Amniotic stem cell (primary cell): ENCODE results near the gene AZGP1.
A peak's percentile ranks its signal among the peaks of the same experiment; 100 is the strongest.
"Not testable (repeated sequence)": the region's sequence is repeated elsewhere in the genome, so short reads cannot be mapped to it uniquely, and the experiment has no call there.

Source experiments
- DNase-seq: peaks from one replicate; lab custom pipeline; 2025; lab: John Stamatoyannopoulos, UW

The AZGP1 gene

DNA sequence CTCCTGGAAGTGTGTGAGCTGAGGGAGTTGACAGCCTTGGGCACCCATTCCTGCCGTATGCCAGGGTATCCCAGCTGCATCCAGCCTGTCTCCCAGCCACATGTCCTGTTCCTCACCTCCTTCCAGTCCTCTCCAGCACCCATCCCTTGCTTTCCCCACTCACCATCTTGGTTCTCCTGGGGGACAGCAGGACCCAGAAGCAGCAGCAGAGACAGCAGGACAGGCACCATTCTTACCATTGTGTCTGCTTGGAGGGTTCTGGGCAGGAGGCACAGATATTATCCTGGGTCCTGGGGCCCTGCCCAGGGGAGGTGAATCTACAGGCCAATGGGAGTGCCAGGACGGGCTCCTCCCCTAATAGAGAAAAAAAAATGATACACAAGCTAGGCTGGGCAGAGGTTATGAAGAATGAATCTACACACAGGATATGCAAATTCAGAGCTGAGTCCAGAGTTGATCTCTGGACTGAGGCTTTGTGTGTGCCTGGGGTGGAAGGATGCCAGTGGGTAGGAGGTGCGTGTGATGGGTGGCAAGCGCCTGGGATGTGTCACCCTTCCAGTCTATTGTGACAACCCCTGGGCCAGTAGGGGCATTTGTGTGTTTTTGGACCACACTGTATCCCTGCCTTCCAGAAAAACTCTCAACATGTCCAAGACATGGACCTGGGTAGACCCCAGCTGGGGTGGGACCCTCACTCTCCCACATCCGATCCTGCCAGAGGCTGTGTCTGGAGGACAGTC, at the start of gene AZGP1:
Gene AZGP1, minus strand, starts transcription at position 250 of the 740 bp plus-strand sequence. Its CDS starts 11 bp downstream, at position 239.
- DNase-seq: no peak

DNA sequence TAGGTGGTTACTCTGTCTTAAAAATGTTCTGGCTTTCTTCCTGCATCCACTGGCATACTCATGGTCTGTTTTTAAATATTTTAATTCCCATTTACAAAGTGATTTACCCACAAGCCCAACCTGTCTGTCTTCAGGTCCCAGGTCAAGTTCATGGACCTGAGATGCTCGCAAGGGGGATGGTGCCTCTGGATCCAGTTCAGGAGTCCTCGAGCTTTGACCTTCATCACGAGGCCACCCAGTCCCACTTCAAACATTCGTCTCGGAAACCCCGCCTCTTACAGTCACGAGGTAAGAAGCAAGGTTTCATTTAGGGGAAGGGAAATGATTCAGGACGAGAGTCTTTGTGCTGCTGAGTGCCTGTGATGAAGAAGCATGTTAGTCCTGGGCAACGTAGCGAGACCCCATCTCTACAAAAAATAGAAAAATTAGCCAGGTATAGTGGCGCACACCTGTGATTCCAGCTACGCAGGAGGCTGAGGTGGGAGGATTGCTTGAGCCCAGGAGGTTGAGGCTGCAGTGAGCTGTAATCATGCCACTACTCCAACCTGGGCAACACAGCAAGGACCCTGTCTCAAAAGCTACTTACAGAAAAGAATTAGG, 48.3 kb upstream of the AZGP1 start:
- no peak for DNase-seq

DNA sequence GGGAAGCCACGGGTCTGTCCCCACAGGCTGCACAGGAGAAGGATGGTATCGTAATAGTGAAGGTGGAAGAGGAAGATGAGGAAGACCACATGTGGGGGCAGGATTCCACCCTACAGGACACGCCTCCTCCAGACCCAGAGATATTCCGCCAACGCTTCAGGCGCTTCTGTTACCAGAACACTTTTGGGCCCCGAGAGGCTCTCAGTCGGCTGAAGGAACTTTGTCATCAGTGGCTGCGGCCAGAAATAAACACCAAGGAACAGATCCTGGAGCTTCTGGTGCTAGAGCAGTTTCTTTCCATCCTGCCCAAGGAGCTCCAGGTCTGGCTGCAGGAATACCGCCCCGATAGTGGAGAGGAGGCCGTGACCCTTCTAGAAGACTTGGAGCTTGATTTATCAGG, 47.7 kb upstream of the AZGP1 start:
- no peak for DNase-seq

DNA sequence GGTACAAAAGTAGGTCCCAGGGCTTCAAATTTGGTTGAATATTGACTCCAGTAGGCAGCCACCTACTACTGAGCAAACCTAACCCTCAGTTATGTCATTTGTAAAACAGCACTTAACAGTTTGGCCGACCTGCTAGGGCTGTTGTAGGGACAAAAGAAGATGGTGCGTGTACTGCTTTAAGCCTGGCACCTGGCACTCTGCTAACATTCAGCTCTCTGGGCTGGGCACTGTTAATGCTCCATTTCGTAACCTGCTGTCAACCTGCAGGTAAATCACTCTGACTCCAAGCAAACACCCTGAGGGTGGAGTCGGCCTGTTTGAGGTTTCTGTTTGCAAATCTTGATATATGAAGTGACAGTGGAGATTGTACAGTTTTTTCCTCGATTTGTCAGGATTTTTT, 46.8 kb upstream of the AZGP1 start:
- no peak for DNase-seq

DNA sequence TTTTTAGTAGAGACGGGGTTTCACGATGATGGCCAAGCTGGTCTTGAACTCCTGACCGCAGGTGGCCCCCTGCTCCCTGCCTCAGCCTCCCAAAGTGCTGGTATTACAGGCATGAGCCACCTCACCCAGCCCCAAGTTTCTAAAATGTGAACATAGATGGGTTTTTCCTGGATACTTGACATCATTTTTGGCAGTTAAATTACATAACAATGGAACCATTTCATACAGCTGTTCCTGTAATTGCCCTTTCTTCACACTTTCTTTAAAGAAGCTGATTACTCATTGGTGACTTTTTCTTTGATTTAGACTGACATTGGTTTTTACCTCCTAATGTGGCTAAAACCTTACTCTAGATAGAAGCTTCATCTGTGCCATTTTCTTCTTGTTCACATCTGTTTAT, 45.5 kb upstream of the AZGP1 start:
- no peak for DNase-seq

DNA sequence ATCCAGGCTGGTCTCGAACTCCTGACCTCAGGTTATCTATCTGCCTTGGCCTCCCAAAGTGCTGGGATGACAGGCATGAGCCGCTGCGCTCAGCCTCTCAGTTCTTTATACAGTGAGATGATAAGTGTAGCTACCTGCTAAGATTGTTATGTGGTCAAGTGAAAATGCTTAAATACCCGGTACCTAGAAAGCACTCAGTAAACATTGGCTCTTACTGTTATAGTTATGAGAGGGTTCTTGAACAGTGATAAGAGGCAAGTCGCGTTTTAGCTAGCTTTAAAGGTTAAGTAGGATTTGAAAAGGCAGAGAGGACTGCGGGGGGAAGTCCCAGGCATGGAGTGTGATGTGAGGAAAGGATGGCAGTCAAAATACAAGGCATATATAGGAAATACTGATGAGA, 44.1 kb upstream of the AZGP1 start:
- DNase-seq: no peak

DNA sequence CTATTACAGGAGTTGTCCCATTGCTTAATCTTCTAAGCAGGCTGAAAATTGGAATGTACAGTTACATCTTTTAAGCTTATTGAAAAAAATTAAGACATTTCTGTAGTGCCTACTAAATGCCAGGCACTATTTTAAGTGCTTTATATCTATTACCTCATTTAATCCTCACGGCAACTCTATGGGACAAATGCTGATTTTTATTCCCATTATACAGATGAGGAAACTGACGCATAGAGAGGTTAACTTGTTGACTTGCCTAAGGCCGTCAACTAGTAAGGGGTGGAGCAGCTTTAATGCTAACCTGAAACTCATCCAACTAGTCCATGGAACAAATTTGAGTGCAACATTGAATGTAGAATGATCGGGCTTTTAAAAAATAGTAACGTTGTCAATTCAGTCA, 42.0 kb upstream of the AZGP1 start:
- DNase-seq: no peak

DNA sequence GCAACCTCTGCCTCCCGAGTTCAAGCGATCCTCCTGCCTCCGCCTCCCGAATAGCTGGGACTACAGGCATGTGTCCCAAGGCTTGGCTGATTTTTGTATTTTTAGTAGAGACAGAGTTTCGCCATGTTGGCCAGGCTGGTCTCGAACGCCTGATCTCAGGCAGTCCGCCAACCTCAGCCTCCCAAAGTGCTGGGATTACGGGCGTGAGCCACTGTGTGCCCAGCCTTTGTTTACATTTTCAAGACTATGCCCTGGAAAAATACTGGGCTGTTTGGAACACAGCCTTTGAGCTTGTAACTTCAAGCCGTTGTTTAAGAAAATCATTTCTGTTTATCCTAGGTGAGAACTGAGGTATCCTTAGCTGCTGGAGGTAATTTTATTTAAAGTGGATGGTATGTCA, 41.5 kb upstream of the AZGP1 start:
- no peak for DNase-seq

DNA sequence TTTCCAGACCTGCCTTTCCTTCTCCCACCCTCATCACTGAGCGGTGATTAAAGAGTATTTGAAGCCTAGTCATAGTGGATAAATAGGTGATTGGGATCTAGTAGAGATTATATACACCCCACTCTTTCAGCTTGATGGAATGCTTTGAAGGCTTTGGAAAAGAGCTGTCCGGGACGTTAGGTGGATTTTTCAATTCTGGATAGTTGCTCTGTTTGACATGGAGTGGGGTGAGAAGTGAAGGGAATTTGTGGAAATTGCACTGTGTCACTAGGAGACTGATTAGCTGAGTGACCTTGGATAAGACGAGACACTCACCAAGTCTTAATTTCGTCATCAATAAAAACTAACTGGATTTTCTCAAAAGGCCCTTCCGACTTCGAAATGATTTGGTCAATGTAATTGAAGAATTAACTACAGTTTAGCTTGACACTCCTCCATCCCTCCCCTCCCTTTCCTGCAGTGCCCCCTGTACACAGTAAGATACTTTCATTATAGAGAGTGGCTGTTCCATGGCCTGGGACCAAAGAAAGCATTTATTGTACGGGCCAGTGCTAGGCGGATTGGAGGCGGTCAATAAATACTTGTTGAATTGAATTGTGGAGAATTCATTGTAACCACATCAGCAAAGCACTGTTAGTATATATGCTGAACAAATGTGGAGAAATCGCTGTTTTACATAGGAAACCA, 40.5 kb upstream of the AZGP1 start:
- DNase-seq: no peak

DNA sequence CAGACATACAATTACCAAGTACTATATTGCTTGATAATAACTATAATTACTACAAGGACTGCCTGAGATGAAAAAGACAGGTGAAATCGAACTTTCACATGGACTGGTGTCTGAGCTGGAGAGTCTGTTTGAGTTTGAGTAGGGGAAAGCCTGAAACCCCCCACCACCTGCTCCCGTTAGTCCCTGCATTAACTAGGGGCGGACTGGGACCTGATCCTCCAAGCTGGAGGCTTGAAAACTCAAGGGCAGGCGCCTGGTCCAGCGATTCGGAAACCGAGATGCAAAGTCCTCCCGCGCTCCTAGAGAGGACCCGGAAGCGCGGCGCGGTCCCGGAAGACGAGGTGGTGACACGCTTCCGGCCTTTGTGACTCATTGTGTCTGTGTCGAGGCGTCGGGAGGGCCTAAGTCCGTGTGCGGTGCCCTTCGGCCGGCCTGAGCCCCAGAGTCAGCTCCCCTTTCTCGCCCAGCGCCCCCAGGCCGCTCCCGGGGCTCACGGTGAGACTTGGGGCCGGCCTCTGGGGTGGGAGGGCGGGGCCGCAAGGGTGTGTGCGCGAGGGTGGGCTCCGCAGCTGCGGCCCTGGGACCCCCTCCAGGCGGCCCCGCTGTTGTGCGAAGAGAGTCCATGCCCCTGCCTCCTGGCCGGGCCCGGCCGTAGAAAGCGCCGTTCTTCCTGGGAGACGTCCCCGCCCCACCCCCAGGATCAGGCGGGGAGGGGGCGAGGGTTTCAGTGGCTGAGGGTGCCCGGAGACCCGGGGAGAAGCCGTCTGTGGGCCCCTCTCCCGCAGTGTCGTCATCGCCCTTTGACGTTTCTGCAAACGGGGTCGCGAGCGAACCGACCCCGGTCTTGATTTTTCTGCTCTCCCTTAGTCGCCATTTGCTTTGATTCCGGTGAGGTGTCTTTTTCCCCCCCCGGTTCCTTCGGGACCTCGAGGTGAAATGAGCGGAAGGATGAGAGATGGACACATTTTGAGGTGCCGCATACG, 39.7 kb upstream of the AZGP1 start, which contains the start of gene ZKSCAN1:
Gene ZKSCAN1, plus strand, starts transcription at position 365 of the 983 bp plus-strand sequence. CDS start 7,911 bp downstream, outside the sequence.
- DNase-seq: peak; percentile 85

DNA sequence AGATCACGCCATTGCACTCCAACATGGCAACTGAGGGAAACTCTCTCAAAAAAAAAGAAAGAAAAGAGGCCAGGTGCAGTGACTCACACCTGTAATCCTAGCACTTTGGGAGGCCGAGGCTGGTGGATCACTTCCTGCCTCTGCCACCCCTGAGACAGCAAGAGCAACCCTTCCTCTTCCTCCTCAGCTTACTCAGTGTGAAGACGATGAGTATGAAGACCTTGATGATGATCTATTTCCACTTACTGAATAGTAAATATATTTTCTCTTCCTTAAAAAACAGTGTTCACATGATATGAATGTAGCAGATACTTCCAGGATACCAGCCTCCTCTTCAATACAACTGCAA, 37.5 kb upstream of the AZGP1 start:
- DNase-seq: no peak

DNA sequence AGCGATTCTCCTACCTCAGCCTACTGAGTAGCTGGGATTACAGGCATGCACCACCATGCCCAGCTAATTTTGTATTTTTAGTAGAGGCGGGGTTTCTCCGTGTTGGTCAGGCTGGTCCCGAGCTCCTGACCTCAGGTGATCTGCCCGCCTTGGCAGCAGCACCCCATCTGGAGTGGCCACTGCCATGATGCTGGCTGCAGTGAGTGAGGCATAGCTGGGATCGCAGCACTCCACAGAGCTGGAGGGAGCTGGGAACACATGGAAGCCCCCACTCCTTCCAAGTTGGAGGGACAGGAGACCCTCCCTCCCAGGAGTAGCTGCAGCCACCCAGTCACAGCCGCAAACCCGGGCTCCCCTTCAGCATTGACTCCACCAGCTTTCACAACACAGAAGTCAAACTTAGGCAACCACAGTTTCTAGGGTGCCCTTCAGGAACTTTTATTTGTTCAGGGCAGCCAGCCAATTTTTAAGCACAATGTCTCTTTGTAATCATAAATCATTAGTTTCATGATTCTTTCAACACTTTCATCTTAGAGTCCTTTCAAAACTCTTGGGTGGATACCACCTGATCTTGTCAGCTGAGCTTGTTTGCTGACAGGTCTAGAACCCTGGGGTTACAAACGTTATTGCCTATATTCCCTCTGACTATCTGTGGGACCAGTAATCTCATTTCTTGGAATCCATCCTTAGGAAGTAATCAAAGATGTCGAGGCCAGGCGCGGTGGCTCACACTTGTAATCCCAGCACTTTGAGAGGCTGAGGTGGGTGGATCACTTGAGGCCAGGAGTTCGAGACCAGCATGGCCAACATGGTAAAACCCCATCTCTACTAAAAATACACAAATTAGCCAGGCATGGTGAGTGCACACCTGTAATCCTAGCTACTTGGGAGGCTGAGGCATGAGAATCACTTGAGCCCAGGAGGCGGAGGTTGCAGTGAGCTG, 36.8 kb upstream of the AZGP1 start:
- DNase-seq: not testable (repeated sequence)

DNA sequence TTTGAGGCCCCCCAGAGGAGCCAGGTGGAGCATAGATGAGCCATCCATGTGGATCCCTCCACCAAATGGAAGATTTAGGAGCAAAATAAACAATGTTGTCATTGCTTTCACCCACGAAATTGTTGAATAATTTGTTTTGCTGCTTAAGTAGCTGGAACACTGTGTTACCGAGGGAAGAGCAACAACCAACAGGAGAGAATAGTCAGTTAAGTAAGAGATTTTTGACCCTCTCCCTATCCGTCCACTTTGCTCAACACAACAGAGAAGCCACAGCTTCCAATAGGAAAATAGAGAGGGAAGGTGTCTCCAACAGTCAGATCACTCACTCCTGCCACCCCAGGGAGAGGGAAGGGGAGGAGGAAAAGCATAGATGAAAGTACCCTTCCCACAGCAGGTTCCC, 35.7 kb upstream of the AZGP1 start:
- no peak for DNase-seq

DNA sequence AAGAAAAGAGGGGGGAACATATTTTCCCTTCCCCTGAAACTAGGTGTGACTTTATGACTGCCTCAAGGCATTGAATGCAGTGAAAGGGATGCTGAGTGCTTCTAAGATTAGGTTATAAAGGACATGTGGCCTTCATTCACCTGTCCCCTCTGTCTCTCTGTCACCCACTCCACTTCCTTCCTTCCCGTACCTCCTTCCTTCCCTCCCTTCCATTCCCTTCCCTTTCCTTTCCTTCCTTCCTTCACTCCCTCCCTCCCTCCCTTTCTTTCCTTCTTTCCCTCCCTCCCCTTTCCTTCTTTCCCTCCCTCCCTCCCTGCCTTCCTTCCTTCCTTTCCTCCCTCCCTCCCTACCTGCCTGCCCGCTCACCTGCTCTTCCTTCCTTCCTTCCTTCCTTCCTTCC, 35.1 kb upstream of the AZGP1 start:
- no peak for DNase-seq

DNA sequence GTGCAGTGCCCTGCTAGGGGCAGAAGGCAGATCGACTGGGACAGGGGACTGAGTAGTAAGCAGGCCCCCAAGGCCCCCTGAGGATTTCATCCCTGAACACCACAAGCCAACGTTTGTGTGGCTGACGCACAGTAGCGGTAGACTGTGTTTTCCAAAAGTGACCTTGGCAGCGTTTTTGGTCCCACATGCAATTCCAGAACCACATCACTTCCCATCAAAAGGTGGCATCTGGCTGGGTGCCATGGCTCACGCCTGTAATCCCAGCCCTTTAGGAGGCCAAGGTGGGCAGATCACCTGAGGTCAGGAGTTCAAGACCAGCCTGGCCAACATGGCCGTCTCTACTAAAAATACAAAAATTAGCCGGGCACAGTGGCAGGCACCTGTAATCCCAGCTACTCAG, 34.1 kb upstream of the AZGP1 start:
- not testable (repeated sequence) for DNase-seq

DNA sequence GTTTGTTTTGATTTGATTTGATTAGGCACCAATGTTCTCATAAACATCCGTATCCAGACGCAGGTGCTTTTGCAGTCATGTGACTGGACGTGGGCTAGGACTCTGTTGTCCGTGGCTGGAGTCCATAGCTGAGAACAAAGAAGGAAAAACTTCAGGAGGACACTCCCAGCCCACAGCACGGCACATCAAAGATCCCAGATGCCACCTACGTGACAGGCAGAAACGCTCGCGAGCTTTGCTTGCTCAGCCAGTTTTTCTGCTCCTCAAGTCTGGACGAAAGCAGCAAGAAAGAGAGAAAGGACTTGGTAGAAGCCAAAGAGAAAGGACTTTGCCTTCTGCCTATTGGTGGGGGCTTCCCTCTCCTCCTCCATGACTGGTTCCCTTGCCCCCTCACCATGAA, 32.7 kb upstream of the AZGP1 start:
- no peak for DNase-seq

DNA sequence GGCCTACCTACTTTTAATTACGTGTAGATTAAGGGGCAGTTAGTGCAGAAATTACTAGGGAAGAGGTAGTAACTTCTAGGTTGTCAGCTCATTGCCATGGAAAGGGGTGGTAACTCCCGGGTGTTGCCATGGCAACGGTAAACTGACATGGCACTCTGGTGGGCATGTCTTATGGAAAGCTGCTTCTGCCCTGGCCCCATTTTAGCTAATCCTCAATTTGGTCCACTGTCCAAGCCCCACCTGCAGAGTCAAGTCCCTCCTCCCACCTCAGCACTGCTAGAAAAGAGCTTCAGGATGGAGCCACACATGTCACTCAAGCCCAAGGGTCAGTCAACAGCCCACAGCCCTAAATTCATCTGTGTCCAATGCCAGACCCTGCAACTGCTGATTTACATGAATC, 32.1 kb upstream of the AZGP1 start:
- DNase-seq: no peak

DNA sequence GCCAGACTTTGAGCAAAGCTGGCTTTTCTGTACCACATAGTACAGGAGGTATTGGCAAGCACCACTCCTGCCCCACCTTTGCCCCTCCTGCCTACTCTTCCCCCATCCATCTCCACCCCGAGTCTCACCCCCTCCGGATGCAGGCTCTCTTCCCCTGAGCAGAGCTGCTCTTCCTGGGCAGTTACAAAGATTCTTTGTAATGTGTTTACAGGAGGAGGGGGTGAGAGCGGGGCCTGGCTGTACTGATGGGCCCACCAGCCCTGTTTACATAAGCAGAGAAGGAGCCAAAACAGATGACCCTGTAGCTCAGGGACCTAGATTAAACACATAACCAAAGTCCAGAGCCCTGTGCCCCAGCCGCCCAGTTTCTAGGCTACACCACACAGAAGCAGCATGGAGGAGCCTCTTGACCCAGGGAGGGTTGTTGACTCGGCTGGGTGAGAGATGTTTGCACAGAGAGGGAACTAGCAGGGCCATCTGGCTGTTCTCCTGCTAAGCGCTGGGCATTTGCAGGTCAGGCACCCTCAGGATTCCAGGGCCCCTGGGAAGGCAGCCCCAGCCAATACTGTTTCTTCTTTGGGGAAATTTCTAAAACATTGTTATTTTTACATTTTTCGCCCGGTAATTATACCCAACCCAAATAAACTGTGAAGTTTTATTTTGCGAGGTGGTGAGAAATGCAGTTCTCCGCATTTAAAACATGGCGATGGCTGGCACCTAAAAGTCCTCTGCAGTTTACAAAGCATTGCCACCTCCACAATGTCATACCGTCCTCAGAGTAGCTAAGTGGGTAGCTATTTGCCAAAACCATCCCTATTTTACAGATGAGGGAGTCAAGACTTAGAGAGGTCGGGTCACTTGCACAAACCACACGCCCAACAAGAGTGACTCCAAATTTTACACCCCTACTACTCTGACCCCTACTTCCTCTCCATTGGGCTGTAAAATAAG, 28.2 kb upstream of the AZGP1 start:
- DNase-seq: no peak

DNA sequence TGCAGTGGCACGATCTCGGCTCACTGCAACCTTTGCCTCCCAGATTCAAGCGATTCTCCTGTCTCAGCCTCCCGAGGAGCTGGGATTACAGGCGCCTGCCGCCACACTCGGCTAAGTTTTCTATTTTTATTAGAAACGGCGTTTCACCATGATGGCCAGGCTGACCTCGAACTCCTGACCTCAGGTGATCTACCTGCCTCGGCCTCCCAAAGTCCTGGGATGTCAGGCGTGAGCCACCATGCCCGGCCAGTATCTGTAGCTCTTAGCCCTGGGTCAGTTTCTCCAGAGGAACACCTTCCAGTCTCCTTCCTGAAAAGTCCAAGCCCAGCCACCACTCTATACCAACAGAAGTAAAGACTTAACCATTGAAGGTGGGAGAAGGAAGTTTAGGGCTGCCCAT, 24.4 kb upstream of the AZGP1 start:
- no peak for DNase-seq
